Subcutaneous adipose tissue (tissue), 4 donors: Measurements from ENCODE around the gene KCNMA1. TPM values are rescaled to one million over a fixed set of nuclear protein-coding genes. Genes with fewer than 3 reads are reported as not detected.

Source experiments
- total RNA-seq, 4 donors: library from RNA; depleted of rRNA; stranded (reverse); fragments of >200 nt; gene quantifications; one replicate each; pipeline ENCODE4 v1.1.0, GENCODE V29; 2016
- TF ChIP-seq, protein P1 (sequence below): fragments of 450-650 bp; IDR thresholded peaks from one replicate; pipeline ENCODE4 v1.5.1; 2016; ENCODE audit warnings: low read depth, mild to moderate bottlenecking, control low read depth, antibody characterized with exemption, moderate library complexity

KCNMA1 gene
- total RNA-seq, 4 donors from 2014 or later: 10.3 to 91.5 (median 23.8) TPM

DNA sequence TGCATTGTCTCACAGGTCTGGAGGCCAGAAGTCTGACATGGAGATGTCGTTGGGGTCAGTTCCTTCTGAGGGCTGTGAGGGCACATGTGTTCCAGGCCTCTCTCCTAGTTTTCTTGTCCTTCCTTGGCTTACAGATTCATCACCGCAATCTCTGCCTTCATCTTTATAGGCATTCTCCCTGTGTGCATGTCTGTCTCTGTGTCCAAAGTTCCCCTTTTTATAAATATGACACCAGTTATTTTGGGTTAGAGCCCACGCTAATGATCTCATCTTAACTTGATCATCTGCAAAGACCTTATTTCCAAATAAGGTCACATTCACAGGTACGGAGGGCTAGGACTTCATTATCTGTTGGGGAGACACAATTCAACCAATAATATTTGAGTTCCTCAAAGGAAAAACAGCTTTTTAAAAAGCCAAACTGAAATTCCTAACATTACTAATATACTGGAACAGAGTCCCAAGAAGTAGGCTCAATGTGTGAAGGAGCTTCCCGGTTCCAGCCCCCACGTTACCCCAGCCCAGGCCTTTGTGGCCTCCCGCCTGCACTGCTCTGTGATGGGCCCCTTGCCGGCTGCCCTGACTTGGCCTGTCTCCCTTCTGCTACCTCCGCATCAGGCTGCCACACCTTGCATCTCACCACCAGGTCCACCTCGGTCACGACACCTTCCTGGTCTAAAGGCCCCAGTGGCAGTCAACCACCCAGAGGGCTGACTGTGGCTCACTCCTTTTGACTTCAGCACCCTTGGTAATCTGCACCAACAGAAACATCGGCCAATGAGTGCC, 142.7 kb downstream of the KCNMA1 start:
- TF ChIP-seq, protein P1, sequence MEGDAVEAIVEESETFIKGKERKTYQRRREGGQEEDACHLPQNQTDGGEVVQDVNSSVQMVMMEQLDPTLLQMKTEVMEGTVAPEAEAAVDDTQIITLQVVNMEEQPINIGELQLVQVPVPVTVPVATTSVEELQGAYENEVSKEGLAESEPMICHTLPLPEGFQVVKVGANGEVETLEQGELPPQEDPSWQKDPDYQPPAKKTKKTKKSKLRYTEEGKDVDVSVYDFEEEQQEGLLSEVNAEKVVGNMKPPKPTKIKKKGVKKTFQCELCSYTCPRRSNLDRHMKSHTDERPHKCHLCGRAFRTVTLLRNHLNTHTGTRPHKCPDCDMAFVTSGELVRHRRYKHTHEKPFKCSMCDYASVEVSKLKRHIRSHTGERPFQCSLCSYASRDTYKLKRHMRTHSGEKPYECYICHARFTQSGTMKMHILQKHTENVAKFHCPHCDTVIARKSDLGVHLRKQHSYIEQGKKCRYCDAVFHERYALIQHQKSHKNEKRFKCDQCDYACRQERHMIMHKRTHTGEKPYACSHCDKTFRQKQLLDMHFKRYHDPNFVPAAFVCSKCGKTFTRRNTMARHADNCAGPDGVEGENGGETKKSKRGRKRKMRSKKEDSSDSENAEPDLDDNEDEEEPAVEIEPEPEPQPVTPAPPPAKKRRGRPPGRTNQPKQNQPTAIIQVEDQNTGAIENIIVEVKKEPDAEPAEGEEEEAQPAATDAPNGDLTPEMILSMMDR: no peak

DNA sequence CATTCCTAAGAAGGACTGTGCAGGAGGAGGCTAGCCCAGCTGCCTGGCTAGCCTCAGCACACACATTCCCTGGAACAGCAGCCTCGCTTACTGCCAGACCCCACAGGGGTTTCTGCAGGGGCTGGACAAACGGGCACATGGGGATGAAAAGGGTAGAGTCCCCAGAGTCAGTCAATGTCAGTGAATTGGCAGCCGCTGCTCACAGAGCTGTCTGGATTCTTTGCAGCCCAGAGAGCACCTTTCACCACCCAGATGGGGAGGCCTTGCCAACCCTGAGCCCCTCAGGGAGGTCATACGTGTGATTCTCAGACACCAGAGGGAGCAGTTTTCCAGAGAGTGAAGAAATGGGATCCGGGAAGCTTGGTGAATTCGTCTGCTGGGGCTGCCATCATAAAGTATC, 143.3 kb downstream of the KCNMA1 start:
- TF ChIP-seq, protein P1: no peak

DNA sequence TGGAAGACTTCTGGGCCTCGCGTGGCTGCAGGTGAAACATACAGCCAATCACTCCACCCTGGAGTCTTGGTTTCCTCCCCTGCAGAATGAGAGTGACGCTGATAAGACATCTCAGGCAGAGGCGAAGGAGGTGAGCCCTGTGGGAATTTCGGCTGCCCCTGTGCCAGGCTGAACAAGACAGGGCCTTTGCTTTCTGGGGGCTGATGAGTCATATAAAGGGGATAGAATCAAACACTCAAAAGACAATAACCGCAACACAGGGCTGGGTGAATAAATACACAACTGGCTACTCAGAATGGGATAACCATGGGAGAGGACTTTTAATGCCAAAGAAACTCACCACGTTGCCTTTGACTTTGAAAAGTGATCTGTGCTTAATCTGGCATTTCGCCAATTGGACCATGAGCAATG, 143.8 kb downstream of the KCNMA1 start:
- TF ChIP-seq, protein P1: no peak

DNA sequence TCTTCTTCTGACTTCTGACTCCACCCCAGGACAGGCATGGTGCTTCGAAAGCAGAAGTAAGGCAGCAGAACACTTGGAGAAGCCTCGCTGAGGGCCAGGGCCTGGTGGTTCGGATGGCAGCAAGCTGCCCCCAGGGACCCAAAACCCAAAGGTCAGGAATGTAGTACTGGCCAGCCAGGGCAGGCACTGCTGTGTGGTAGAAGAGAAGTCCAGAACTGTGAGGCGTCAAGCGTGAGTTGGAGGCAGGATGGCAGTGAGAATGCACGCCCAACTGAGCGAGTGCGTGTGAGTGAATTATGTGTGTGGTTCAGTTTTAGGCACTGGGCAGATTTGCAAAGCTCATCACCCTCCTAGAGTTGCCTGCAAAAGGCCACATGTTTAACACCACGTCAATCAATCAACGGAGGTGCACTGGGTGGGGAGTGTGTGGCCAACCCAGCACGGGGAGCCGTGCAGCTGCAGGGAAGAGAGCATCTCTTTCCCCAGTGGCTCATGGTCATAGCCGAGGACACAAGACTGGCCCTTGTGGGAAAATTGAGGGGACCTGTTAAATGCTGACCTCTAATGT, 144.3 kb downstream of the KCNMA1 start:
- TF ChIP-seq, protein P1: no peak

DNA sequence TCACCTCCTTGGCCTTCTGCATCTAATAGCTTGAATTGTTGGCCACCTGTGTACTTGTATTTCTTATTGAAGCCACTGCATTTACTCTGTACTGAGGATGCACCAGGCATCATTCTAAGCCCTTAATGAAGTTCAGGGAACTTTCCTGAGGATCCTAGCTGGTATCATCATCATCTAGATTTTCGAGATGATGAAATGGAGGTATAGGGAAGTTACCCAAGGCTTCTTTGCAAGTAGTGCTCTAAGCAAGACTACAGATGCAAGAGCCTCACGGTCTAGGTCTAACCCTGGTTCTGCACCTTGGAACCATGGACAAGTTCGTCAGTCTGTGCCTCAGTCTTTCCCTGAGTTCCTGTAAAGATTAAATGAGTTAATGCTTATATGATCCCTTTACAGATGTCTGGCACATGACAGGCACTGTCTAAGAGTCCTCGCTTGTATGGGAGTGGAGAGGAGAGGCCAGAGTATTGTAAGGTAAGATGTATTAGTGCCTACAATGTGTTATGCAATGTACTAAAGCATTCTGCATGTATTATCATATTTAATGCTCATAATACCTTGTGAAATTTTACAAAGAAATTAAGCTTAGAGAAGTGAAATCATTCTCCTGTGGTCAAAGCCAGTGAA, 145.1 kb downstream of the KCNMA1 start:
- TF ChIP-seq, protein P1: no peak

DNA sequence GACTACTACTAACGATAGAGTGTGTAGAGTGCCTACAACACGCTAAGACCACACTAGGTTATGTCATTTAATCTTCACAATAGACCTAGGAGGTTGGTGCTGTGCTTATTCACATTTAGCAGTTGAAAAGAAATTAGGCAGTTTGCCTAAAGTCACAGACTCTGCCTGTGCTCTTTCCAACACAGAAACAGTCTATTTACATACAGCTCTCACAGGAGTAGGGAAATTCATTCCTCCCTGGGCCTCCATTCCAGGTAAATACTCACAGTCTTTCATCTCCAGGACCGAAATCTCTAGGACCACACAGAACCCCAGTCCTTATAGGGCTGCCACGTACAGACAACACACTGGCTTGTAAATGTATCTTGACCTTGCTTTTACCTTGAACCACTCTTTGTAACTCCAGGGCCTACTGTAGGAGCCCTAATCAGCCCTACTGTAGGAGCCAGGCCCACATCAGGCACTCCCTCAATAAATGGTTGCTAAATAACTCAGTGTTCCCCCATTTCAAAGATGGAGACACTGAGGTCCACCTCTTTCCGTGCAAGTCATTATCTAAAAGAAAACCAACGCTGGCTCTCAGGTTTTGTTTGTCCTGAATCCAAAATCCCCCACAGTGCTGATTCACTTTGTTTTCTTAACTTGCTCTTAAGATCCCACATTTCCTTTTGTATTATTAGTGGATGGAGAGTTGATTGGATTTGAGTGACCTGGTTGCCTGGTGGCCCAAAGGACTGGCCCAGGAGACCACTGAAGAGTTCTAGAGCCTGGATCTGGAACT, 146.9 kb downstream of the KCNMA1 start:
- TF ChIP-seq, protein P1: no peak

DNA sequence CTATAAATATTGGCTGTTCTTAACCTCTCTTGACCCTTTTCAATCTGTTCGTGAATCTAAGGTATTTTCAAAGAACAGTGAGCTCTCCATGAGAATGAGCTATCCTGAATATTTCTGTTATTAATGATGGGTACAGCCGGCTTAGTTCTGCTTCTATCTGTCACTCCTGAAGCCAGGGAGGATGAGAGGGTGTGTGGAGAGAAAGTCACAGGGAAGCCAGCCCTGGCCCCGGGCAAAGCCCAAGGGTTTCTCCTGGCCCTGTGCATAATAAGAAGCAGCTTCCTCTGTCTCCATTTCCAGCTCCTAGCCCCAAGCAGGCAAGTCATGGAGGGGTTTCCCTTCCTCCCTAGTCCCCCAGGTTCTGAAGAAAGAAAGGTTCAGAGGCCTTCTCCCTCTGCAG, 151.1 kb downstream of the KCNMA1 start:
- TF ChIP-seq, protein P1: no peak
